Measurements from ENCODE around the gene CALR3. TPM values are rescaled to one million over a fixed set of nuclear protein-coding genes. Genes with fewer than 3 reads are reported as not detected.
"Not testable (repeated sequence)": the region's sequence is repeated elsewhere in the genome, so short reads cannot be mapped to it uniquely, and the experiment has no call there.

The CALR3 gene
- total RNA-seq, 2 donors from 2014 or later = not detected

- Histone ChIP-seq H3K27me3 (replicated peaks; ENCODE audit: insufficient read depth) (no peaks in the 10 kb centered on the region), H3K36me3 (peaks cover 27% of the 10 kb centered on the region), H3K9me3 (no peaks in the 10 kb centered on the region), H3K4me1 (ENCODE audit: control insufficient read depth in 1 of 2, low read depth in 2 of 2) (no peaks in the 10 kb centered on the region), H3K27ac (no peak overlapping the region), H3K4me3 (no peak overlapping the region)
- ATAC-seq (ENCODE audit: insufficient number of reproducible peaks, low FRiP score, low read depth) (no peak), DNase-seq (ENCODE audit: low spot score) (no peak)
- TF ChIP-seq CTCF (IDR thresholded peaks at IDR 0.05) = no peak
Measured at GRCh38 chr19:16509141-16510061, 13.4 kb upstream of the CALR3 start.

- Histone ChIP-seq H3K27ac (no peak overlapping the region), H3K9me3 (no peaks in the 10 kb centered on the region), H3K4me3 (no peak overlapping the region), H3K4me1 (ENCODE audit: control insufficient read depth in 1 of 2, low read depth in 2 of 2) (no peaks in the 10 kb centered on the region), H3K27me3 (replicated peaks; ENCODE audit: insufficient read depth) (no peaks in the 10 kb centered on the region), H3K36me3 (peaks cover 35% of the 10 kb centered on the region)
- ATAC-seq (ENCODE audit: insufficient number of reproducible peaks, low FRiP score, low read depth) = no peak
- no peak for DNase-seq (ENCODE audit: low spot score)
- no peak for TF ChIP-seq CTCF (IDR thresholded peaks at IDR 0.05)
Measured at GRCh38 chr19:16508546-16508945, 12.6 kb upstream of the CALR3 start.

- Histone ChIP-seq H3K27ac (no peak overlapping the region), H3K36me3 (peaks cover 34% of the 10 kb centered on the region), H3K4me3 (no peak overlapping the region), H3K27me3 (replicated peaks; ENCODE audit: insufficient read depth) (no peaks in the 10 kb centered on the region), H3K9me3 (no peaks in the 10 kb centered on the region), H3K4me1 (ENCODE audit: control insufficient read depth in 1 of 2, low read depth in 2 of 2) (no peaks in the 10 kb centered on the region)
- DNase-seq (ENCODE audit: low spot score) (no peak), ATAC-seq (ENCODE audit: insufficient number of reproducible peaks, low FRiP score, low read depth) (no peak)
- TF ChIP-seq CTCF (IDR thresholded peaks at IDR 0.05) = no peak
Measured at GRCh38 chr19:16506961-16507360, 11.0 kb upstream of the CALR3 start.

- DNase-seq (ENCODE audit: low spot score); H3K4me1 ChIP-seq (ENCODE audit: control insufficient read depth in 1 of 2, low read depth in 2 of 2); H3K27me3 ChIP-seq (replicated peaks; ENCODE audit: insufficient read depth); H3K9me3 ChIP-seq; H3K27ac ChIP-seq; H3K4me3 ChIP-seq; ATAC-seq (ENCODE audit: insufficient number of reproducible peaks, low FRiP score, low read depth): not testable (repeated sequence)
- peaks cover 34% of the 10 kb centered on the region for H3K36me3 ChIP-seq
Measured at GRCh38 chr19:16506161-16506560, 10.2 kb upstream of the CALR3 start.

GRCh38 chr19:16504271-16504670 lies 8.3 kb upstream of the CALR3 start:
- Histone ChIP-seq H3K4me3 (no peak overlapping the region), H3K27ac (no peak overlapping the region), H3K27me3 (replicated peaks; ENCODE audit: insufficient read depth) (no peaks in the 10 kb centered on the region), H3K4me1 (ENCODE audit: control insufficient read depth in 1 of 2, low read depth in 2 of 2) (no peaks in the 10 kb centered on the region), H3K36me3 (peaks cover 20% of the 10 kb centered on the region), H3K9me3 (no peaks in the 10 kb centered on the region)
- no peak for TF ChIP-seq CTCF (IDR thresholded peaks at IDR 0.05)
- no peak for ATAC-seq (ENCODE audit: insufficient number of reproducible peaks, low FRiP score, low read depth)
- no peak for DNase-seq (ENCODE audit: low spot score)

Data from thoracic aorta (tissue), 2 donors.